Activated CD8-positive, alpha-beta T cell treated with anti-CD3 and anti-CD28 coated beads for 36 hours (primary cell): ENCODE data around the gene KCNIP1. TPM values are rescaled to one million over a fixed set of nuclear protein-coding genes. Genes with fewer than 3 reads are reported as not detected.

Experiments used
- ATAC-seq: fragments of 200-7000 bp; cut with Tn5 transposase; one replicate; pipeline ENCODE4 v1.10.0; 2021; ENCODE audit warnings: mild to moderate bottlenecking, moderate library complexity
- CTCF ChIA-PET: fragments of 350-600 bp; sonication (Branson Sonifier 250); formaldehyde crosslinking; loops from one replicate; lab custom pipeline; 2021; ENCODE audit warnings: antibody characterized with exemption; lab: Charles Lee
- POLR2A ChIA-PET: fragments of 350-600 bp; sonication (Branson Sonifier 250); formaldehyde crosslinking; loops from one replicate; lab custom pipeline; 2021; ENCODE audit warnings: antibody characterized with exemption; lab: Charles Lee
- DNase-seq: peaks from one replicate; pipeline ENCODE4 v3.0.0-alpha.2; 2020
- H3K27ac Mint-ChIP-seq: one replicate; pipeline ENCODE4 v1.8.0; 2021; ENCODE audit warnings: mild to moderate bottlenecking, mixed read lengths
- H3K27me3 Mint-ChIP-seq: one replicate; pipeline ENCODE4 v1.8.0; 2021; ENCODE audit warnings: mixed read lengths
- H3K36me3 Mint-ChIP-seq: one replicate; pipeline ENCODE4 v1.8.0; 2021; ENCODE audit warnings: low read depth, mixed read lengths
- H3K4me1 Mint-ChIP-seq: one replicate; pipeline ENCODE4 v1.8.0; 2021; ENCODE audit warnings: low read depth, mixed read lengths
- H3K4me3 Mint-ChIP-seq: one replicate; pipeline ENCODE4 v1.8.0; 2021; ENCODE audit warnings: mild to moderate bottlenecking, moderate library complexity, mixed read lengths
- H3K9me3 Mint-ChIP-seq: one replicate; pipeline ENCODE4 v1.8.0; 2021; ENCODE audit warnings: mixed read lengths
- CTCF ChIP-seq: fragments of 200-600 bp; IDR thresholded peaks from one replicate; pipeline ENCODE4 v1.8.0; 2022; ENCODE audit warnings: antibody characterized with exemption, mild to moderate bottlenecking
- intact Hi-C: fragments of 100-400 bp; cut with micrococcal nuclease; formaldehyde crosslinking; loops from one replicate; pipeline ENCODE4 v1.10.0; 2022
- total RNA-seq, 2 experiments: library from RNA; stranded (reverse); gene quantifications; one replicate each; pipeline ENCODE4 v1.2.3, GENCODE V29; 2021

Gene KCNIP1
- total RNA-seq, 2 experiments from 2014 or later: not detected

- CTCF ChIA-PET: interaction anchor here (0.7 to 1.3 kb wide), 2 partner anchors 9 to 109 kb away, joined by 3 read pairs; no protein-coding TSS in a partner anchor
- no peak overlapping the region for H3K4me3 Mint-ChIP-seq
- intact Hi-C loops: no loop called here
- no peaks in the 10 kb centered on the region for H3K4me1 Mint-ChIP-seq
- no peak for ATAC-seq
- H3K27ac Mint-ChIP-seq: no peak overlapping the region
- TF ChIP-seq CTCF: no peak
- H3K36me3 Mint-ChIP-seq: no peaks in the 10 kb centered on the region
- H3K27me3 Mint-ChIP-seq: peaks cover 11% of the 10 kb centered on the region
- no peaks in the 10 kb centered on the region for H3K9me3 Mint-ChIP-seq
- POLR2A ChIA-PET: no interaction called here
- DNase-seq: no peak
Observed at GRCh38 chr5:170528976-170529375, 25.2 kb downstream of the KCNIP1 start.

GRCh38 chr5:170532935-170533334 lies 29.1 kb downstream of the KCNIP1 start:
- ChIA-PET CTCF (no interaction called here), POLR2A (no interaction called here)
- intact Hi-C loops: no loop called here
- Mint-ChIP-seq H3K4me1 (peaks cover 2% of the 10 kb centered on the region), H3K36me3 (no peaks in the 10 kb centered on the region), H3K27ac (no peak overlapping the region), H3K9me3 (no peaks in the 10 kb centered on the region), H3K4me3 (no peak overlapping the region), H3K27me3 (peaks cover 24% of the 10 kb centered on the region)
- DNase-seq (no peak), ATAC-seq (no peak)
- TF ChIP-seq CTCF: no peak

- intact Hi-C loops: no loop called here
- CTCF ChIA-PET: interaction anchor here (0.9 kb wide), 1 partner anchor 66 kb away, joined by 3 read pairs; no protein-coding TSS in a partner anchor
- ATAC-seq (no peak), DNase-seq (no peak)
- peaks cover 24% of the 10 kb centered on the region for H3K27me3 Mint-ChIP-seq
- no peak overlapping the region for H3K27ac Mint-ChIP-seq
- TF ChIP-seq CTCF: no peak
- POLR2A ChIA-PET: no interaction called here
- no peak overlapping the region for H3K4me3 Mint-ChIP-seq
- H3K36me3 Mint-ChIP-seq: no peaks in the 10 kb centered on the region
- peaks cover 2% of the 10 kb centered on the region for H3K4me1 Mint-ChIP-seq
- no peaks in the 10 kb centered on the region for H3K9me3 Mint-ChIP-seq
Observed at GRCh38 chr5:170533383-170533782, 29.6 kb downstream of the KCNIP1 start.

GRCh38 chr5:170534177-170534576 lies 30.4 kb downstream of the KCNIP1 start:
- H3K36me3 Mint-ChIP-seq: no peaks in the 10 kb centered on the region
- CTCF ChIA-PET: interaction anchor here (0.9 kb wide), 1 partner anchor 65 kb away, joined by 3 read pairs; no protein-coding TSS in a partner anchor
- ATAC-seq: peak; percentile 39
- no peak for TF ChIP-seq CTCF
- H3K4me3 Mint-ChIP-seq: no peak overlapping the region
- H3K9me3 Mint-ChIP-seq: no peaks in the 10 kb centered on the region
- peaks cover 27% of the 10 kb centered on the region for H3K27me3 Mint-ChIP-seq
- intact Hi-C loops: no loop called here
- no peak overlapping the region for H3K27ac Mint-ChIP-seq
- no peak for DNase-seq
- POLR2A ChIA-PET: no interaction called here
- H3K4me1 Mint-ChIP-seq: peaks cover 2% of the 10 kb centered on the region

GRCh38 chr5:170534941-170535340 lies 31.1 kb downstream of the KCNIP1 start:
- no peak for TF ChIP-seq CTCF
- H3K36me3 Mint-ChIP-seq: no peaks in the 10 kb centered on the region
- no peaks in the 10 kb centered on the region for H3K9me3 Mint-ChIP-seq
- no peak for DNase-seq
- intact Hi-C loops: no loop called here
- ChIA-PET POLR2A (interaction anchor here (0.5 kb wide), 1 partner anchor 216 kb away, joined by 3 read pairs; no protein-coding TSS in a partner anchor), CTCF (no interaction called here)
- no peak overlapping the region for H3K27ac Mint-ChIP-seq
- H3K27me3 Mint-ChIP-seq: peaks cover 31% of the 10 kb centered on the region
- H3K4me1 Mint-ChIP-seq: peaks cover 2% of the 10 kb centered on the region
- no peak for ATAC-seq
- H3K4me3 Mint-ChIP-seq: no peak overlapping the region
